HG03354 (cell line): Measurements from ENCODE around the gene RMDN2.

Source experiments
- ATAC-seq: cut with Tn5 transposase; IDR thresholded peaks from one replicate; pipeline ENCODE4 v1.9.1; 2021; ENCODE audit warnings: mild to moderate bottlenecking; ENCODE audit not compliant: unreplicated experiment, poor library complexity, severe bottlenecking

RMDN2 gene

GRCh38 chr2:38030635-38031355 is 105.7 kb downstream of the RMDN2 start:
- no peak for ATAC-seq

- ATAC-seq, result no peak
These were observed 107.9 kb downstream of the RMDN2 start for GRCh38 chr2:38032946-38033345.

GRCh38 chr2:38033646-38034045 is 108.6 kb downstream of the RMDN2 start:
- no peak for ATAC-seq

GRCh38 chr2:38035968-38036367 is 110.9 kb downstream of the RMDN2 start:
- ATAC-seq, result no peak

- no peak for ATAC-seq
These were observed 112.2 kb downstream of the RMDN2 start for GRCh38 chr2:38037325-38037724.

GRCh38 chr2:38037757-38038621 is 112.9 kb downstream of the RMDN2 start:
- peak; percentile 81 for ATAC-seq

- ATAC-seq, result no peak
These were observed 113.6 kb downstream of the RMDN2 start for GRCh38 chr2:38038682-38039081.

GRCh38 chr2:38039121-38039910 is 114.2 kb downstream of the RMDN2 start:
- no peak for ATAC-seq

- ATAC-seq, result no peak
These were observed 120.7 kb downstream of the RMDN2 start for GRCh38 chr2:38045811-38046210.

- no peak for ATAC-seq
These were observed 131.1 kb downstream of the RMDN2 start for GRCh38 chr2:38056216-38056615.

- ATAC-seq, result no peak
These were observed 132.7 kb downstream of the RMDN2 start for GRCh38 chr2:38057651-38058410.

- no peak for ATAC-seq
These were observed 135.3 kb downstream of the RMDN2 start for GRCh38 chr2:38060236-38061018.

- ATAC-seq, result no peak
These were observed 139.9 kb downstream of the RMDN2 start for GRCh38 chr2:38064801-38065501.

- ATAC-seq, result no peak
These were observed 140.5 kb downstream of the RMDN2 start for GRCh38 chr2:38065502-38066135.

GRCh38 chr2:38066421-38067115 is 141.5 kb downstream of the RMDN2 start:
- no peak for ATAC-seq
